LNCAP (cell line): ENCODE measurements around the gene TMEM221.

ENCODE experiments used
- CTCF ChIP-seq: fragments of 450-650 bp; IDR thresholded peaks from 2 replicates; pipeline ENCODE4 v1.5.1; 2017; ENCODE audit warnings: mild to moderate bottlenecking

TMEM221 gene

GRCh38 chr19:17414097-17414496 is 34.4 kb downstream of the TMEM221 start:
- TF ChIP-seq CTCF, result no peak

GRCh38 chr19:17411801-17412200 is 36.7 kb downstream of the TMEM221 start:
- TF ChIP-seq CTCF, result no peak

GRCh38 chr19:17409990-17410389 is 38.5 kb downstream of the TMEM221 start:
- TF ChIP-seq CTCF, result no peak

- no peak for TF ChIP-seq CTCF
Observed at GRCh38 chr19:17406887-17407196, 41.6 kb downstream of the TMEM221 start.

GRCh38 chr19:17406046-17406886 is 42.2 kb downstream of the TMEM221 start:
- no peak for TF ChIP-seq CTCF

- TF ChIP-seq CTCF, result no peak
Observed at GRCh38 chr19:17405250-17406045, 43.0 kb downstream of the TMEM221 start, which contains the start of gene BST2. TSS of gene BST2 (minus strand) at chr19:17405630. CDS start at chr19:17405575, 55 bp downstream.

GRCh38 chr19:17404621-17405249 is 43.7 kb downstream of the TMEM221 start:
- TF ChIP-seq CTCF, result no peak
